D721Med (cell line): ENCODE results near the gene MRPS34.
"Not testable (repeated sequence)": the region's sequence is repeated elsewhere in the genome, so short reads cannot be mapped to it uniquely, and the experiment has no call there.

ENCODE experiments used
- DNase-seq: peaks from one replicate; pipeline ENCODE4 v3.0.0; 2011; ENCODE audit warnings: low spot score; ENCODE audit not compliant: insufficient read length
- FAIRE-seq: peaks from 2 replicates; lab custom pipeline; 2011; peaks lifted over from hg19 to GRCh38; lab: Jason Lieb, UNC
- TF ChIP-seq, protein P1 (sequence below): IDR thresholded peaks from 2 replicates; pipeline ENCODE4 v1.5.1; 2012; ENCODE audit warnings: mild to moderate bottlenecking, control low read depth; ENCODE audit not compliant: insufficient read depth; ENCODE audit errors: missing control alignments

MRPS34 gene

DNA sequence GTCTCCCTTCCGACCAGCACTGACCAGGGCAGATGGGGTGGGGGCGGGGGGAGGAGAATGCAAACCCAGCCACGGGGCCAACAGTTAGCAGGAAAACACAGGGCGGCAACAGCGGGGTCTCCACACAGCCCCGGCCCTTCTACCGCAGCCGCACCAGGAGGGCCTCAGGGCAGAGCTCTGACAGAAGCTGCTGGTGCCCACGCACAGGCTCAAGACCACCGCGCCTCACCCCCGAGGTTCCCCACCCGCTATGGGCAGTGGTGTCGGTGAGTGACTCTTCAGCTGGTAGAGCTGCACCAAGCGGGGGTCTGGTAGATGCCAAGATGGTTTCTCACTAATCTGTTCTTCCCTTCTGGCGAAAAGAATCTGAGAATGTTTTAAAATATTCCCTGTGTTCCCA, 37.6 kb upstream of the MRPS34 start:
- DNase-seq (no peak), FAIRE-seq (no peak)
- TF ChIP-seq, protein P1, sequence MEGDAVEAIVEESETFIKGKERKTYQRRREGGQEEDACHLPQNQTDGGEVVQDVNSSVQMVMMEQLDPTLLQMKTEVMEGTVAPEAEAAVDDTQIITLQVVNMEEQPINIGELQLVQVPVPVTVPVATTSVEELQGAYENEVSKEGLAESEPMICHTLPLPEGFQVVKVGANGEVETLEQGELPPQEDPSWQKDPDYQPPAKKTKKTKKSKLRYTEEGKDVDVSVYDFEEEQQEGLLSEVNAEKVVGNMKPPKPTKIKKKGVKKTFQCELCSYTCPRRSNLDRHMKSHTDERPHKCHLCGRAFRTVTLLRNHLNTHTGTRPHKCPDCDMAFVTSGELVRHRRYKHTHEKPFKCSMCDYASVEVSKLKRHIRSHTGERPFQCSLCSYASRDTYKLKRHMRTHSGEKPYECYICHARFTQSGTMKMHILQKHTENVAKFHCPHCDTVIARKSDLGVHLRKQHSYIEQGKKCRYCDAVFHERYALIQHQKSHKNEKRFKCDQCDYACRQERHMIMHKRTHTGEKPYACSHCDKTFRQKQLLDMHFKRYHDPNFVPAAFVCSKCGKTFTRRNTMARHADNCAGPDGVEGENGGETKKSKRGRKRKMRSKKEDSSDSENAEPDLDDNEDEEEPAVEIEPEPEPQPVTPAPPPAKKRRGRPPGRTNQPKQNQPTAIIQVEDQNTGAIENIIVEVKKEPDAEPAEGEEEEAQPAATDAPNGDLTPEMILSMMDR, result no peak

DNA sequence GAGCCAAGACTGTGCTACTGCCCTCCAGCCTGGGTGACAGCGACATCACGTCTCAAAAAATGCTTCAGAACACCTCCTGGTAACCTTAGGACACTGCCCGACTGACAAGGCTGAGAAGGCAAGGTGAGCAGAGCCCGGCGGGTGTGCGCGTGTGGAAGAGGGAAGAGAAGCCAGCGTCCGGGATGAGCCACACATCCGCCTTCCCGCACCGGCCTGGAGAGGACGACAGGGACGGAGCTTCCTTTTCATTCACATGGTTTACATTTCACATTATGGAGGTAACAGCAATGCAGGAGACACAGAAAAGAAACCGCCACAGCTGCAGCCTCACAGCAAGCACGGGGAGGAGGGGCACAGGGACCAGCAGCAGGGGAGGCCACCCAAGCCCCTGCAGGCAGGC, 37.2 kb upstream of the MRPS34 start:
- TF ChIP-seq, protein P1, result no peak
- no peak for DNase-seq
- no peak for FAIRE-seq

DNA sequence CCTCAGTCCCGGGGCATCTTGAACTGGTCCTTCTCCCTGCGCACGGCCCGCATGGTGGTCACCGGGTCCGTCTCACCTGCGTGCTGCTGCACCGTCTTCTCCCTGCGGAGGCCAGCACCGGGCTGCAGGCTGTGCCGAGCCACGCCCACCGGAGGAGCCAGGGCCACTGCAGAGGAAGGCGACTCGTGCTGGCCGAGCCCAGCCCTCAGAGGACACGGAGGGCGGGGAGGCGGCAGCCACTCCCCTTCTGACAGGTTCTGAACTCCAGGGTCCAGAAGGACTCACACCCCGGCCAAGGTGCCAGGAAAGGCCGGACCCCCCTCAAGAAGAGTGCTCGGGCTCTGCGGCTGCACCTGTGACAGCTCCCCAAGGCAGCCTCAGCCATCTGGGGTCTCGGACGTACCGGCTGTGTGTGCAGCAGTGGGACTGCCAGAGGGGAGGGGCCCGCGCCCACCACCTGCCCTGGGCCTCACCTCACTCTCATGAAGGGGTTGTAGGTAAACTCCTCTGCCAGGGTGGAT, 36.4 kb upstream of the MRPS34 start:
- FAIRE-seq (no peak), DNase-seq (no peak)
- TF ChIP-seq, protein P1, result no peak

- DNase-seq, result no peak
- FAIRE-seq, result no peak
- TF ChIP-seq, protein P1, result no peak
Measured at GRCh38 chr16:1808691-1809090, 35.8 kb upstream of the MRPS34 start.

GRCh38 chr16:1807626-1808025, 34.7 kb upstream of the MRPS34 start:
- DNase-seq (no peak), FAIRE-seq (no peak)
- TF ChIP-seq, protein P1, result no peak

- no peak for DNase-seq
- TF ChIP-seq, protein P1, result no peak
- FAIRE-seq, result no peak
Measured at GRCh38 chr16:1800701-1801100, 27.8 kb upstream of the MRPS34 start.

GRCh38 chr16:1799263-1799662, 26.3 kb upstream of the MRPS34 start:
- FAIRE-seq, result not testable (repeated sequence)

DNA sequence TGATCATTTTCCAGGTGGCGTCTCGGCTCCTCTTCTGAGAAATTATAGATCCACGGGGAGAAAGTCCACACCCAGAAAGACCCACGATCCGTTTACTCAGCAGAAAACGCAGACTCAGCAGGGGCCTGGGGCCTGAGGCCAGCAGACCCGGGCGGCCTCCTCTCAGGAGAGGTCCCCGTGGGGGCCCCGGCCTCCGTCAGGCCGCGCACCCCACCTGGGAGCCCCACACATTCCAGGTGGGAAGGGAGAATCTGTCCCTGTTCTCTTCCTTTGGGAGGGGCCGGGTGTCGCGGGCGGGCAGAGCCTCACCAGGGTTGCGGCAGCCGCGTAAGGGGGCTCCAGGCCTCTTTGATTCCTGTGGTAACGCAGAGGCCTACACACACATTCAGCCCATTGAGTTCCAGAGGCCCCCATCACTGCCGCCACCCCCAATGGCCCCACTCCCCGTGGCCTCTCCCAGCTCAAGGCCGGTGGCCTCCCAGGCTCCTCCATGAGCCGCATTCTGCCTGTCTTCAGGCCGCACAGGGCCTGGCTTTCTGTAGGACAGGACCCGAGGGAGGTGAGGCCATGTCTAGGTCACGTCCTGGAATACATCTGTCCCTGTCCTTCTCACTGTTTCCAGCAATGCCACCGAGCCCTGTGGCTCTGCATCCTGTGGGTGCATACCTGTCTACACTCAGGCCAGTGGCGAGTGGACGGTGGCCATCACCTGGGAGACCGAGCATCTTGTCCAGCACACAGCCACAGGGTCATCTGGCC, 22.2 kb upstream of the MRPS34 start:
- FAIRE-seq (no peak), DNase-seq (no peak)
- TF ChIP-seq, protein P1, result no peak

More at GRCh38 chr16:1799263-1799662, 26.3 kb upstream of the MRPS34 start:
- DNase-seq, result not testable (repeated sequence)
